K562 (cell line): ENCODE results near the gene SLC6A9. TPM values are rescaled to one million over a fixed set of nuclear protein-coding genes. Genes with fewer than 3 reads are reported as not detected.

Experiments used
- ATAC-seq: fragments of 200-7000 bp; cut with Tn5 transposase; 3 replicates; pipeline ENCODE4 v1.9.1; 2020; ENCODE audit warnings: moderate library complexity
- BruUV-seq: library from RNA; stranded (reverse); fragments of 400-500 nt; replicated peaks from 2 replicates; lab custom pipeline; 2021; lab: Mats Ljungman, UMichigan
- CTCF ChIA-PET: fragments of 300-600 bp; formaldehyde crosslinking; extraction: SDS; loops from one replicate; lab custom pipeline; 2021; ENCODE audit warnings: low intra/inter-chr PET ratio; lab: Yijun Ruan, JAX
- POLR2A ChIA-PET: fragments of 300-600, 350-650 bp; sonication (Branson Sonifier 250); formaldehyde crosslinking; extraction: SDS; loops from one replicate; lab custom pipeline; 2021; ENCODE audit warnings: antibody characterized with exemption, inconsistent platforms; lab: Yijun Ruan, JAX
- DNase-seq, 4 experiments: peaks; one replicate each; pipeline versions ENCODE4 v3.0.0 to v3.0.0-alpha.2; 2011 to 2018; ENCODE audit warnings: low spot score in 3 of 4, mixed read lengths in 3 of 4; ENCODE audit errors: extremely low read depth in 1 of 4
- FAIRE-seq: peaks from 2 replicates; lab custom pipeline; 2011; peaks lifted over from hg19 to GRCh38; lab: Jason Lieb, UNC
- H2AFZ ChIP-seq: 2 replicates; pipeline ENCODE4 v1.6.0; 2011; ENCODE audit warnings: low read depth, low read length, control low read depth, inconsistent platforms
- H3K27ac ChIP-seq: fragments of 200-600 bp; 3 replicates; pipeline ENCODE4 v1.8.0; 2011; ENCODE audit warnings: low read depth, mild to moderate bottlenecking, control low read depth, inconsistent platforms, low read length, moderate library complexity, mixed read lengths; ENCODE audit errors: extremely low read depth
- H3K27me3 ChIP-seq, 2 experiments: fragments of 300-600 bp in 1 of 2; 2 replicates in 1 of 2; 3 replicates in 1 of 2; pipeline versions ENCODE4 v1.6.0 to v1.8.0; 2011; ENCODE audit warnings: inconsistent platforms in 2 of 2, low read length in 2 of 2, mild to moderate bottlenecking in 1 of 2, mixed read lengths in 1 of 2, moderate library complexity in 1 of 2; ENCODE audit not compliant: control insufficient read depth in 2 of 2, insufficient read depth in 2 of 2
- H3K36me3 ChIP-seq: fragments of 300-600 bp; 3 replicates; pipeline ENCODE4 v1.8.0; 2011; ENCODE audit warnings: mild to moderate bottlenecking, low read length, inconsistent platforms; ENCODE audit not compliant: control insufficient read depth, insufficient read depth
- H3K4me1 ChIP-seq, 2 experiments: fragments of 200-600 bp in 1 of 2; replicated peaks in 1 of 2; 2 replicates in 1 of 2; 3 replicates in 1 of 2; pipeline versions ENCODE4 v1.5.1 to v1.8.0; 2011; ENCODE audit warnings: inconsistent platforms in 2 of 2, low read length in 2 of 2, mild to moderate bottlenecking in 1 of 2, mixed read lengths in 1 of 2, moderate library complexity in 1 of 2; ENCODE audit not compliant: control insufficient read depth in 2 of 2, insufficient read depth in 2 of 2
- H3K4me2 ChIP-seq: 2 replicates; pipeline ENCODE4 v1.6.1; 2011; ENCODE audit warnings: low read length, control low read depth, inconsistent platforms, mixed read lengths; ENCODE audit not compliant: insufficient read depth
- H3K4me3 ChIP-seq: fragments of 200-600 bp; sonication (generic), shearing (Covaris generic); 2 replicates; pipeline ENCODE4 v1.5.1; 2016; ENCODE audit warnings: control low read depth, inconsistent platforms
- H3K79me2 ChIP-seq: fragments of 200-600 bp; 3 replicates; pipeline ENCODE4 v1.8.0; 2011; ENCODE audit warnings: low read length, inconsistent platforms; ENCODE audit not compliant: control insufficient read depth, insufficient read depth
- H3K9ac ChIP-seq, 2 experiments: 2 replicates each; pipeline versions ENCODE4 v1.6.0 to v1.6.1; 2011; ENCODE audit warnings: low read depth in 2 of 2, low read length in 2 of 2, control low read depth in 1 of 2, inconsistent platforms in 1 of 2, mild to moderate bottlenecking in 1 of 2, mixed read lengths in 1 of 2; ENCODE audit not compliant: insufficient read depth in 1 of 2
- H3K9me1 ChIP-seq: one replicate; pipeline ENCODE4 v1.6.0; 2011; ENCODE audit warnings: inconsistent platforms, mild to moderate bottlenecking, low read length, moderate library complexity; ENCODE audit not compliant: control insufficient read depth, insufficient read depth
- H3K9me3 ChIP-seq: replicated peaks from 2 replicates; pipeline ENCODE4 v1.5.1; 2011; ENCODE audit warnings: low read depth, low read length, inconsistent platforms; ENCODE audit not compliant: control insufficient read depth, insufficient read depth
- H4K20me1 ChIP-seq: replicated peaks from 2 replicates; pipeline ENCODE4 v1.6.1; 2011; ENCODE audit warnings: low read length, inconsistent platforms, mixed read lengths; ENCODE audit not compliant: control insufficient read depth, insufficient read depth
- EP300 ChIP-seq: IDR thresholded peaks from 2 replicates; pipeline ENCODE4 v1.6.1; 2012; ENCODE audit warnings: low read length, improper control_type of control experiment
- POLR2G ChIP-seq: fragments of 200-400 bp; formaldehyde crosslinking; IDR thresholded peaks from 2 replicates; pipeline ENCODE4 v1.6.1; 2017; ENCODE audit warnings: low read depth, mild to moderate bottlenecking, antibody characterized with exemption, low read length, moderate library complexity
- RBFOX2 ChIP-seq: fragments of 200-400 bp; formaldehyde crosslinking; IDR thresholded peaks from 2 replicates; pipeline ENCODE4 v1.6.1; 2017; ENCODE audit warnings: low read depth, mild to moderate bottlenecking, low read length, moderate library complexity
- WGBS: fragments of 100-300 bp; shearing (Covaris generic); methylation state at CpG from one replicate; pipeline ENCODE4 v1.1.6; 2016; ENCODE audit warnings: low coverage, mixed read lengths; ENCODE audit not compliant: insufficient coverage; ENCODE audit errors: missing lambda C conversion rate; 5-methylcytosine and 5-hydroxymethylcytosine counted together
- in situ Hi-C: fragments of 300-500 bp; cut with MboI; formaldehyde crosslinking; loops from 4 replicates; pipeline ENCODE4 v1.15.0; 2018; ENCODE audit warnings: inconsistent platforms, mixed read lengths
- intact Hi-C: fragments of 100-400 bp; cut with micrococcal nuclease; formaldehyde crosslinking; loops from 2 replicates; pipeline ENCODE4 v1.14.2; 2022
- polyA plus RNA-seq, 8 experiments: library from polyadenylated mRNA; depleted of rRNA in 4 of 8; stranded (reverse) in 5 of 8; unstranded in 3 of 8; fragments of >200 nt; fragmentation: Nextera tagmentation in 2 of 8; fragmentation: Illumina TruSeq in 1 of 8; extraction: Ambion mirVana in 2 of 8; extraction: Trizol in 1 of 8; gene quantifications; 2 replicates each; pipeline versions ENCODE4 v1.2.1 to v1.2.3, GENCODE V29; 2011 to 2014; ENCODE audit warnings: inconsistent platforms in 1 of 8, missing spikeins in 1 of 8
- total RNA-seq, 7 experiments: library from RNA; depleted of rRNA in 6 of 7; stranded (reverse); fragments of >200 nt in 6 of 7; fragmentation: Illumina TruSeq in 2 of 7; extraction: Trizol in 2 of 7; gene quantifications; 2 replicates each; pipeline versions ENCODE4 v1.2.1 to v1.2.3, GENCODE V29; 2011 to 2021; ENCODE audit warnings: low replicate concordance in 1 of 7
- TF ChIP-seq, protein P1 (sequence below): sonication (generic); formaldehyde crosslinking; IDR thresholded peaks from 2 replicates; pipeline ENCODE4 v1.8.0; 2022; ENCODE audit warnings: missing genetic modification reagents, mild to moderate bottlenecking, moderate library complexity, borderline replicate concordance

SLC6A9 gene
- total and polyA plus RNA-seq, 9 of the 15 experiments (the other 6 are each of a cell fraction or from before 2014, with no cell fraction given): 0.17 to 18.7 (median 2.9) TPM

- H3K9me3 ChIP-seq: no peaks in the 10 kb centered on the region
- H3K36me3 ChIP-seq: no peaks in the 10 kb centered on the region
- H3K4me2 ChIP-seq: no peak overlapping the region
- H3K9ac ChIP-seq: peak overlapping the region in 1 of 2 experiments; percentile 45; a peak in 1 of 4 replicates
- no peaks in the 10 kb centered on the region for H3K79me2 ChIP-seq
- intact Hi-C loops: no loop called here
- in situ Hi-C loops: no loop called here
- peaks cover 6 to 48% of the 10 kb centered on the region in 2 experiments; a peak in 4 of 5 replicates for H3K4me1 ChIP-seq
- no peak overlapping the region for H3K4me3 ChIP-seq
- no peaks in the 10 kb centered on the region for H3K9me1 ChIP-seq
- FAIRE-seq: no peak
- no peak overlapping the region for H3K27ac ChIP-seq
- ATAC-seq: no peak
- WGBS: 73% methylated on average over 13 of the region's 13 CpGs
- no TSS peak for BruUV-seq
- H3K27me3 ChIP-seq: no peaks in the 10 kb centered on the region
- ChIA-PET POLR2A (interaction anchor here (0.5 to 3.9 kb wide), 3 partner anchors 12 to 546 kb away, joined by 3 to 29 read pairs (median 7); partner anchors contain the start of gene SLC6A9), CTCF (interaction anchor here (1.1 kb wide), 1 partner anchor 23 kb away, joined by 3 read pairs; no protein-coding TSS in a partner anchor)
- no peaks in the 10 kb centered on the region; the same call in 1 of the 2 replicates for H4K20me1 ChIP-seq
- TF ChIP-seq RBFOX2 (0 out of 2 replicates have a peak, but pooled peaks have one; percentile 32), POLR2G (peak; percentile 29; the same call in 1 of the 2 replicates), EP300 (no peak)
- TF ChIP-seq, protein P1, sequence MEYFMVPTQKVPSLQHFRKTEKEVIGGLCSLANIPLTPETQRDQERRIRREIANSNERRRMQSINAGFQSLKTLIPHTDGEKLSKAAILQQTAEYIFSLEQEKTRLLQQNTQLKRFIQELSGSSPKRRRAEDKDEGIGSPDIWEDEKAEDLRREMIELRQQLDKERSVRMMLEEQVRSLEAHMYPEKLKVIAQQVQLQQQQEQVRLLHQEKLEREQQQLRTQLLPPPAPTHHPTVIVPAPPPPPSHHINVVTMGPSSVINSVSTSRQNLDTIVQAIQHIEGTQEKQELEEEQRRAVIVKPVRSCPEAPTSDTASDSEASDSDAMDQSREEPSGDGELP: 0 out of 2 replicates have a peak, but pooled peaks have one; percentile 22
- DNase-seq: no peak
- H2AFZ ChIP-seq: no peak overlapping the region
These were observed 18.2 kb downstream of the SLC6A9 start for GRCh38 chr1:44012941-44013609.
